CD4-positive, alpha-beta T cell treated with Interleukin-6 at 100 ng/mL for 8 hours (primary cell): ENCODE results near the gene OSBP2.

ENCODE experiments used
- DNase-seq: peaks from one replicate; pipeline ENCODE4 v3.0.0-alpha.2; 2020; ENCODE audit warnings: mixed read lengths, low spot score

OSBP2 gene

DNA sequence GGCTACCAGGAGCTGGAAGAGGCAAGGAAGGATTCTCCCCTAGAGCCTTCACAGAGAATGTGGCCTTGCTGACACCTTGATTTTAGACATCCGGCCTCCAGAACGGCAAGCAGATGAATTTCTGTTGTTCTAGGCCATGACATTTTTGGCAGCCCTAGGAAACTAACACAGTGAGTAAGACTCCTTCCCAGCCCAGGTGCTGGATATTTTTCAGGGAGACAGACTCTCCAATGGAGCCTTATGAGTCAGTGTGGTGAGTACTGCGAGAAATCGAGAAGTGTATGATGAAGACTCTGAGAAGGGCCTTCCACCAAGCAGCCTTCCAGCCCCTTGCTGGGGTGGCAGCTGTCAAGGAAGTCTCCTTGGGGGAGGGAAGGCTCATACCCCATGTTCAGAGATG is 114.4 kb downstream of the OSBP2 start:
- no peak for DNase-seq

- DNase-seq, result no peak
Measured at GRCh38 chr22:30810105-30810504, 115.4 kb downstream of the OSBP2 start.

DNA sequence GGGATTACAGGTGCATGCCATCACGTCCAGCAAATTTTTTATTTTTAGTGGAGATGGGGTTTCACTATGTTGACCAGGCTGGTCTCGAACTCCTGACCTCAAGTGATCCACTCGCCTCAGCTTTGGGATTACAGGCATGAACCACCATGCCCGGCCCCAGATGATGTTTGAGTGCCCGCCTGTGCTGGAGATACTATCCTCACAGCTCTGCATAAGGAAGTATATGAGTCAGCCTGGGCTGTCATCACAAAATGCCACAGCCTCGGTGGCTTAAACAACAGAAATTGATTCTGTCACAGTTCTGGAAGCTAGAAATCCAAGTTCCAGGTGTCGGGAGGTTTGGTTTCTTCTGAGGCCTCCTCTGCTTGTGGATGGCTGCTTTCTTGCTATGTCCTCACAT is 119.3 kb downstream of the OSBP2 start:
- no peak for DNase-seq

- no peak for DNase-seq
Measured at GRCh38 chr22:30816413-30816812, 121.7 kb downstream of the OSBP2 start.

DNA sequence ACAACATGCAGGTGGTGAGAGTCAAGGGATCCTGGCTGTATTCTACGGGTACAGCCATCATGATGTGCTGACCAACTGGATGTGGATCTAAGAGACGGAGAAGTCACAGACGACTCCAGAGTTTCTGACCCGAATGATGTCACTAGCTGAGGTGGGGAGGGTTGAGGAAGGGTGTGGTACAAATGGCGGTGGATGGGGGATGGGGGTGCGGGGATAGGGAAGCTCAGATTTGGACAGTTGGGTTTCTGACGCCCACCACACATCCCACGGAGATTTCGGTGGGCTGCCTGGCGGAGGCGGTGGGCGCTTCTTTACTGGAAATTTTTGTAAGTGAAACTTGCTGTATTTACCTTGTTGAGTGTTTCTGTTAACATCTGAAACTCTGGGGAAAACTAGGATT is 126.7 kb downstream of the OSBP2 start:
- no peak for DNase-seq

GRCh38 chr22:30821863-30822215 is 127.2 kb downstream of the OSBP2 start:
- DNase-seq, result no peak

DNA sequence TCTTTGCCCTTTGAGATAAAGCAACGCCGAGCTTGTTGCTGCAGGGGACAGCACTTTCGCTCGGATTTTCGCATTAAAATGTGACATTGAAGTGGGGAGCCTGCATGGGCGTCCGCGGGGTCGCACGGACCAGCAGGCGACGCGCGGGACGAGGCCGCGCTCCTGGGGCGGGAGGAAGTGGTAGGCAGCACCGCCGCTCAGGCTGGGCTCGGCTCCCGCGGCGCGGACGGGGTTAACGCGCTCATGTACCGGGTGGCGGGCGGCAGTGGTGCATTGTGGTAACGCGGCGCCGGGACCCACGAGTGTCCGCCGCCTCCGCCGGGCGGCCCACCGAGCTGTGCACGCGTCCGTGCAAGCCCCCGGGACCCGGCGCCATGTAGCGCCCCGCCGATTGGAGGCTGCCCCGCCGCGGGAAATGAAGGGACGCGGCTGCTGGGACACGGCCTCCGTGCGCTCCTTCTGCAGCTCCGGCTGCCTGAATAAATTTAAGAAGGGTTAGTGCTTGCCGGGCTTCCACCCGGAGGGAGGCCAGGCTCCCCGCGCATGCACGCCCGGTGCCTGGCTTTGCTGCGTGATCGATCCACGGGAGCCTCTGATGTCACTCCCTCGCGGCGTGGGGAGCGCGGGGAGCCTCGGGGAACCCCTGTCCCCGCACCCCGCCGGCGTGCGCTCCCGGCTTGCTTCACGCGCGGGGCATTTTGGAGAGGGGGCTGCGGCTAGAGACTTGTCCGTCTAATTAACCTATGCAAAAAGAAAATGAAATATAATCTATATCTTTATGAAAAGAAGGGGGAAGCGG is 127.7 kb downstream of the OSBP2 start:
- DNase-seq, result no peak

GRCh38 chr22:30823015-30823370 is 128.3 kb downstream of the OSBP2 start:
- DNase-seq, result no peak

- DNase-seq, result no peak
Measured at GRCh38 chr22:30824096-30824495, 129.4 kb downstream of the OSBP2 start.

- no peak for DNase-seq
Measured at GRCh38 chr22:30824711-30825110, 130.0 kb downstream of the OSBP2 start.

DNA sequence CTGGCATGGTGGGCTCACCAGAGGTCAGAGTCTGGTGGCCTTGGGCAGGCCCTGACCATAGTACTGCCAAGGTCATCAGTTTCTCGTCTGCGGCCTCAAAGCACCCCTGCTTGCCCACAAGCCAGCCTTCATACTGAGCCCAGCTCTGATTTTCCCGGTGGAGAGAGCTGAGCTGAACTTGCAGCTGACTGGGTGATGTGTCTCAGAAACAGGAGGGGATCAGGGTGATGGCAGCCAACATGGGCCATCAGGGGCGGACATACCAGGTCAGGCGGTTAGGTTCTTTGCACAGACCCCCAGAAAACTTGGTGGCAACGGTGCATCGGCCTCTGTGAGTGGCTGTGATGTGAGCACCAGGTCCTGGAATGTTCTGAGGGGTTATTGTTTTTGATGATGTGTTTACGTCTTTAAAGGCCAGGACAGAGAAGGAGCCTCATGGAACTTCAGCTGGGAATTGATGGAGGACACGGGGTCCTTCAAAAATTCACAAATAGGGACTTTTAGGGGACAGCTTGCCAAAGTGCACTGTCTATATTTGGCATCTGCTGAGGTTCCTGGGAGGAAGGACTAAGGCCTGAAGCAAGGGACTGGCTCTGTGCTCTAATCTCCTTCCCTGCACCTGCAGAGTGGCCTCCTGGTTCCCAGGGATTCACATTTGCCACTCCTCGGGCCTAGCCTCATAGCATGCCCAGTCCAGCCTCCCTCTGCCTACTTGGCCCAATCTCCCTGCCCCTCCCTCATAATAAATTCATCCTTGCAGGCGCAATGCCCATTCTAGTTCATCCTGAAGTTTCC is 131.2 kb downstream of the OSBP2 start:
- DNase-seq, result no peak

GRCh38 chr22:30826670-30827355 is 132.1 kb downstream of the OSBP2 start:
- DNase-seq, result no peak

DNA sequence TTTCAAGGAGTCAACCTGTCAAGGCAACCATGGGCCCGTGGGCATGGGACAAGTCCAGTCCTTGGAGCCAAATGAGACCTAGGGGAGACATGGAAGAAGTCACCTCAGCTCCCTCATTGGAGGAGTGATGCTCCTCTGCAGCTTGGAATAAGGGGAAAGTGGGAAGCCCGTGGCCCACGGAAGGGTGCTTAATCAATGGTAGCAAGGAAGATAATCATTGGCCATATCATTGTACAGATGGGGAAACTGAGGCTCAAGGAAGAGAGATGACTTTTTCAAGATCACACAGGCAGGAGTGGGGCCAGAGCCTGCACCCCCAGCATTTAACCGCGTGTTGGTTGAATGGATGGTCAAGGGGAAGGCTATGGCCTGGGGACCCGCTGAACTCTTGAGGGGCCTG is 133.0 kb downstream of the OSBP2 start:
- no peak for DNase-seq

DNA sequence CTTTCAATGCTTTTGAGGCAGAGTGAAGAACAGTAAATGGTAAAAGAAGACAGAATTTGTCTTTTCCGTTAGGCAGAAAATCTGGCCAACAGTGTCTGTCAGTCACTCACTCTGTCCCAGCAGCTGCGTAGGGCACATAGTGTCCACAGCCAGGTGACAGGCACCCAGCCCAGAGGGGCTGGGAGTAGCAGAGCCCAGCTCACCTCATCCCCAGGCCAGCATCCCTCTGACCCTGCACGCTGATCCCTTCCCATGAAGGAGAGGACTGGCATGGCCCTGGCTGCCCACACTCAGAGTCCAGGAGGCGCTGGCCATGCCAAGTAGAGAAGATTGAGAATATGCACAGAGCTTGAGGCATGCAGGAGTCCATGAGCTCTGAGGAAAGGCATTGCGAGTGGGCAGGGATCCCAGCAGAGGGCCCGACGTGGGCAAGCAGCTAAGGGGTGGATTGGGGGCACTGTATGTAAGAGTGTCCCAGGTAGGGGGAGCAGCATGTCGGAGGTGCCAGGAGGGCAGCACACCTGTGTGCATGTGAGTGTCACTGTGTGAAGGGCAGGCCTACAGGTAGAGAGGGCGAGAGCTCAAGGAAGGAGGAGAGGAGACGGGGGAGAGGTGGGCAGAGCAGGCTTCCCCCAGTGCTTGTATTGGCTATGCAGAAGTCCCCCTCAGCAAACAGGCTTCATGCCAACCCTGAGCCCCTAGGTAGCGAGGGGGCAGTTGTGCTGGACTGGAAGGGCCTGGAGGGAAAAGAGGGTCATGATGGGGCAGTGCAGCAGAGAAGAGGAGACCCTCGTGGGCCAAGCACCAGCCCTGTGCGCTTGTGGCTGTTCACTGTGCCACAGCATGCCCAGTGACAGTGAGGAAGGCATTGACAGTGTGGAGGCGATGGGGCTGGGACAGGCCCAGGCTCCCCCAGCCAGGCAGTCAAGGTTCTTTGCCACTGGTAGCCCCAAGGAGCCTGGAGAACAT is 133.8 kb downstream of the OSBP2 start:
- no peak for DNase-seq

DNA sequence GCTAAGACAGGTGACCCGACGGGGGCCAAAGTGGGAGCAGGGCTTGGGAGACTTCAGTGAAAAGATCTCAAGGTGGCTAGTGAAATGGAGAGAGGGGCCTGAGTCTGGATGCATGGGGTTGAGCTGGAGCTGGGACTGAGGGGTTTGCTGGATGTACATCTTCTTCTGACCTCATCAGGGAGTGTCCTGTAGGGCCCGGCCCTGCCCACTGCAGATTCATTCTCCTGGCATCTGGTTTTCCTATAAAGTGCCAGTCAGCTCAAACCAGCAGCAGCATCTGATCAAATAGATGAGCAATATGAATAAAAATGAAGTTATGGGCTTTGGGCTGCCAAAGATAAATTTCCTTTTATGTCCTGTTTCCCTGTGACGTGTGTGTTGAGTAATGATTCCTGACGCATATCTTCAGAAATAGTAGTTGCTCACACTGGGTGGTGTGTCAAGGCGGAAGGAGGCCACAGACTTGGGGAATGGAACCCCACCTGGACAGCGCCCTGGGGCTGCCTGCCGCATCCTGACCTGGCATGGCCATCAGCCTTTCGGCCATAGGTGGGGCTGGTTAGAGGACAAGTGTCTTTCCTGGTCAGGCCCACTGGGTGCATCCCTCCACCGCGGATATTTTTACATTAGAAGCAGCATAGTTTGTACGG is 135.4 kb downstream of the OSBP2 start:
- no peak for DNase-seq

DNA sequence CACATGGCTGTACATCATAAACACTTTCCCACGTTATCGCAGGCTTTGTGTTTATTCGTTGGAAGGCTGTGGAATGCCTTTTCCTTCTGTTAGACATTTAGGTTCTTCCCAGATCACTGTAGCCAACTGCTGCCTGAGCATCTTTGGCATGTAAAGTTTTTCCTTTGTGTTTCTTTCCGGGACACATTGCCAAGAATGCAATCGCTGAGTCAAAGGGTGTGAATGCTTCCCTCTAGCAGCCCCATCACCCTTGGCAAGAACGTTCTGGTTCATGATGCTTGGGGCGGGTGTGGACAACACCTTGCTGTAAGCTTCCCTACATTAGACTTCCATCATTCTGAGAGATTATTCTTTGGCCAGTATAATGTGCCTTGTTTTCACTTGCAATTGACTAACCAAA is 136.2 kb downstream of the OSBP2 start:
- DNase-seq, result no peak

DNA sequence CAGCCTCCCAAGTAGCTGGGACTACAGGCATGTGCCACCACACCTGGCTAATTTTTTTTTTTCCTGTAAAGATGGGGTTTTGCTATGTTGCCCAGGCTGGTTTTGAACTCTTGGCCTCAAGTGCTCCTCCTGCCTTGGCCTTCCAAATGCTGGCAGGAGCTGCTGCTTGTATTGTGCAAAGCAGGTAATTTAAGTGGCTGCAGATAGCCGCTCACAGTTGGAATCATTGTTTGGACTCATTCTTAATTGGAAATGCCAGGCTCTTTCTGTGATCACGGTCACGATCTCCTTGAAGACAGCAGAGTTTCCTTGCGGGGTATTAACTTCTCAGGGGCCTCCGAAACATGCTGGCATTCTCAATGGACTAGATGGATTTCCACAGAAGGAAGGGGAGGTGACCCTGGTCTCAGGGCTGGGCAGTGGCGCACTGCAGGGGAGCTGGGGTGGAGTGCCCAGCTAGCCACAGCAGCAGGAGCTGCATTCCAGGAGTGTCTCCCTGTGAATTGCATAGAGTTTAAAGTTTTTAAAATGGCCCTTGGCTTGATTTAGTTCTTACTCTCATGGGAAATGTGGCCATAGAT is 137.8 kb downstream of the OSBP2 start:
- no peak for DNase-seq

- no peak for DNase-seq
Measured at GRCh38 chr22:30833322-30833721, 138.6 kb downstream of the OSBP2 start.

- no peak for DNase-seq
Measured at GRCh38 chr22:30837531-30837930, 142.9 kb downstream of the OSBP2 start.

DNA sequence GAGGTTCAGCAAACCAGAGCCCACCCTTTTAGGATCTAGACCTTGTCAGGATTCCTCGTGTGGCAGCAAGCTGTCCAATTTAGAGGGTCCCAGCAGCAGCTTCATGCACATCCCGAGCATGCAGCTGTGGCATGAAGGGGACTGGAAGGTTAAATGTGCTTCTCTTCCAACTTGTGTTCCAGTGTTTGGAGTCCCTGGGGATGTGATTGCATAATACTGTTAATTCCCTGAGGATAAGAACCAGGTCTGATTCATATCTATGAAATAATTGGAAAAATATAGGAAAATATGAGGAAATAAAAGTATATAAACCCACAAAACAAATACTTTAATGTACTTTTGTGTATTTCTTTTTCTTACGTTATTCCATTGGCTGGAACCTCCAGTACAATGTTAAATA is 143.4 kb downstream of the OSBP2 start:
- DNase-seq, result no peak

DNA sequence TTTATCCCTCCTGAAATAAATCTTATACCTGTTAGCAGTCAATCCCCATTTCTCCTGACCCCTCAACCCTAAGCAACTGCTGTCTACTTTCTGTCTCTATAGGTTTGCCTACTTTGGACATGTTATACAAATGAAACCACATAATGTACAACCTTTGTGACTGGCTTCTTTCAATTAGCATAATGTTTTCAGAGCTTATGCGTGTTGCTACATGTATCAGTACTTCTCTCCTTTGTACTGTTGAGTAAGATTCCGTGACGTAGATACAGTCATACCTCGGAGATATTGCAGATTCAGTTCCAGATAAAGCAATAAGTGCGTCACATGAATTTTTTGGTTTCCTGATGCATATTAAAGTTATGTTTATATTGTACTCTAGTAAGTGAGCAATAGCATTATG is 146.6 kb downstream of the OSBP2 start:
- no peak for DNase-seq
